ENCODE measurements around the gene UCK1.

Gene UCK1

GRCh38 chr9:131477816-131478419 lies 53.1 kb downstream of the UCK1 start:
- DNase-seq (ENCODE audit: extremely low read depth in 1 of 2, low read depth in 1 of 2): no peak

DNA sequence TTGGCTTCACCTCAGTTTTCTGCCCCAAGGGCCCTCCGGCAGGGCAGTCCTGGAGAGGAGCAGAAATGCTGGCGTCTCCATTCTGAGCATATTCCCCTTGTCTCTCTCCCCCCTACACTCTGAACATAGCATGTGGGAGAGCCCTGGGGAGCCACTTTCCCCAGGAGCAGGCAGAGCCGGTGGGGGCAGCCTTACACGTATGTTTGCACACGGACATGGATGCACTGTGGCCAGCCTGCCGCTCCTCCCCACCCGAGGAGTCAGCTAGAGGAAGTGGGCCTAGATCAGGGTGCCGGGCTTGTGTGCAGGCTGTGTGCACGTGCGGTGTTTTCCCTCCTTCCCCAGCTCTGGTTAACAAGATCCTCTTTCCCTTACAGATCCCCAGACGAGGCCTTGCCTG lies 53.7 kb downstream of the UCK1 start:
- no peak for DNase-seq (ENCODE audit: extremely low read depth in 1 of 2, low read depth in 1 of 2)

GRCh38 chr9:131476777-131477345 lies 54.2 kb downstream of the UCK1 start:
- DNase-seq (ENCODE audit: extremely low read depth in 1 of 2, low read depth in 1 of 2): no peak

GRCh38 chr9:131475956-131476776 lies 54.9 kb downstream of the UCK1 start:
- DNase-seq (ENCODE audit: extremely low read depth in 1 of 2, low read depth in 1 of 2): no peak

GRCh38 chr9:131475111-131475955 lies 55.7 kb downstream of the UCK1 start:
- DNase-seq (ENCODE audit: extremely low read depth in 1 of 2, low read depth in 1 of 2): no peak

GRCh38 chr9:131474711-131475110 lies 56.4 kb downstream of the UCK1 start:
- DNase-seq (ENCODE audit: extremely low read depth in 1 of 2, low read depth in 1 of 2): no peak

- no peak for DNase-seq (ENCODE audit: extremely low read depth in 1 of 2, low read depth in 1 of 2)
These were observed 57.2 kb downstream of the UCK1 start for GRCh38 chr9:131473891-131474290.
